Measurements from ENCODE around the gene ATOH1. TPM values are rescaled to one million over a fixed set of nuclear protein-coding genes. Genes with fewer than 3 reads are reported as not detected.

Gene ATOH1
- polyA plus RNA-seq, 3 donors = not detected

DNA sequence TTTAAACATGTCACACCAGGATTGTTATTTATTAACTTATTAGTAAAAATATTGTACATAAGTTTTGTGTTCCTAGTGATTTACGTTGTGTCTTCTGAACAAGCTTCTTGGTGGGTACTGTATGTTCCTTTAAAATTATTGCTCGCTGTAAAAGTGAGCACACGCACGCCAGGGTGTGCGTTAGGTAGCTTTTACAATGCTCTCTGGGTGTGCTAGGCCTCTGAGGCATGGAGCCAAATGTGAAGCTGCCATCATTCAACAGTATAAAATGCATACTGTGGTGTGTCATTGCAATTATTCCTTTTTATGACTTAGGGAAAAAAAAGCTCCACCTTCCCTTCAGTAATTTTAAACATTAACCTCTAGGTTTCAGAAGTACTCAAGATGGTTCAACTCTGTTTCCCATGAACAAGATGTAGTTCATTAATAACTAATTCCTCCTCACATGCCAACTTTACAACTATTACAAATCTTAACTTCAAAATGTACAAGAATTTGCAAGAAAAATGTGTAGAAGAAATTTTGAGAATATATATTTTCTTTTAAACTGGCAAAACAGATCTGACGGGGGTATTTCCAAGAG is 42.4 kb downstream of the ATOH1 start:
- H3K27ac Mint-ChIP-seq = no peak overlapping the region
- no peaks in the 10 kb centered on the region for H3K27me3 ChIP-seq (ENCODE audit: control insufficient read depth in 2 of 2, insufficient read depth in 2 of 2, low read length in 2 of 2)

DNA sequence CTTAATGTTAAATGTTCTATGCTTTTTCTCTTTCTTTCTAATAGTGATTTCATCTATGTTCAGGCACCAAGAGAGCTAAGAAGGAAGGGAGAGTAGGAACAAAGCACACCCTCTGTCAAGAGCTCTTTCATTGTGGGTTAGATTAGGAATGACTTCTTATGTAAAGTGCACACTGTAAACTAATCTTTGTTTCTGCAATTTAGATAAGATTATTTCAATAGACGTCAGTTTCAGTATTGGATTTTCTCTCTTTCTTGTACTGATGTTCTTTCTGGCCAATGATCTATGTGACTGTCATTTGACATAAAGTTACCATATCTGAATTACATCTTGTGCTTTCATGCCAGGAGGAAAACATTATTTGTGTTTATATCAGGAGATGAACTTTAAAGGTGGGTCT is 48.2 kb downstream of the ATOH1 start:
- H3K79me2 ChIP-seq (ENCODE audit: insufficient read depth, low read length) = no peaks in the 10 kb centered on the region
- H3K27me3 ChIP-seq (ENCODE audit: control insufficient read depth in 2 of 2, insufficient read depth in 2 of 2, low read length in 2 of 2) = no peaks in the 10 kb centered on the region
- no CpG with 5 or more reads among the region's 1 CpG for WGBS (ENCODE audit: insufficient coverage)
- no peaks in the 10 kb centered on the region for H3K9me3 ChIP-seq (replicated peaks in 1 of 2; ENCODE audit: control insufficient read depth in 1 of 2, insufficient read depth in 1 of 2, low read length in 2 of 2)
- no peaks in the 10 kb centered on the region for H3K36me3 ChIP-seq (replicated peaks in 1 of 2; ENCODE audit: control insufficient read depth in 1 of 2, insufficient read depth in 2 of 2, low read length in 2 of 2)
- H3K4me2 ChIP-seq (replicated peaks; ENCODE audit: extremely low read depth, low read length, poor library complexity, severe bottlenecking) = no peak overlapping the region
- no peak overlapping the region for H3K4me3 ChIP-seq (replicated peaks in 1 of 3; ENCODE audit: low read depth in 2 of 3, low read length in 3 of 3)
- H3K27me3 Mint-ChIP-seq (ENCODE audit: low read depth in 3 of 3) = peaks cover 0 to 3% (median 0%) of the 10 kb centered on the region in 3 donors
- intact Hi-C loops (cut with micrococcal nuclease) = no loop called here
- no peaks in the 10 kb centered on the region for H3K4me1 Mint-ChIP-seq
- no peak overlapping the region for H3K27ac Mint-ChIP-seq
- no peak for DNase-seq
- no peak overlapping the region for H2AFZ ChIP-seq (ENCODE audit: insufficient read depth, low read depth, low read length, poor library complexity, severe bottlenecking)
- no peak for TF ChIP-seq CTCF (IDR thresholded peaks at IDR 0.05)
- no peaks in the 10 kb centered on the region for H3K4me1 ChIP-seq (ENCODE audit: control insufficient read depth in 1 of 2, insufficient read depth in 2 of 2, low read length in 2 of 2)
- no peaks in the 10 kb centered on the region for H3K36me3 Mint-ChIP-seq
- H3K9me3 Mint-ChIP-seq = peaks cover 0 to 3% (median 0%) of the 10 kb centered on the region in 7 donors
- no peak overlapping the region for H3K9ac ChIP-seq (ENCODE audit: insufficient read depth, low read length, poor library complexity, severe bottlenecking)
- H3K4me3 Mint-ChIP-seq = no peak overlapping the region
- H3K27ac ChIP-seq (ENCODE audit: low read depth in 1 of 2, low read length in 2 of 2) = no peak overlapping the region
- H4K20me1 ChIP-seq (ENCODE audit: insufficient read depth, low read length) = no peaks in the 10 kb centered on the region

More for the DNA sequence above, 42.4 kb downstream of the ATOH1 start:
- WGBS (ENCODE audit: insufficient coverage) = 100% methylated on average over 1 of the region's 6 CpGs
- Histone ChIP-seq H3K9ac (ENCODE audit: insufficient read depth, low read length, poor library complexity, severe bottlenecking) (no peak overlapping the region), H3K4me2 (replicated peaks; ENCODE audit: extremely low read depth, low read length, poor library complexity, severe bottlenecking) (no peak overlapping the region), H3K9me3 (replicated peaks in 1 of 2; ENCODE audit: control insufficient read depth in 1 of 2, insufficient read depth in 1 of 2, low read length in 2 of 2) (no peaks in the 10 kb centered on the region), H3K27ac (ENCODE audit: low read depth in 1 of 2, low read length in 2 of 2) (no peak overlapping the region), H2AFZ (ENCODE audit: insufficient read depth, low read depth, low read length, poor library complexity, severe bottlenecking) (no peak overlapping the region), H4K20me1 (ENCODE audit: insufficient read depth, low read length) (no peaks in the 10 kb centered on the region), H3K4me1 (ENCODE audit: control insufficient read depth in 1 of 2, insufficient read depth in 2 of 2, low read length in 2 of 2) (no peaks in the 10 kb centered on the region), H3K36me3 (replicated peaks in 1 of 2; ENCODE audit: control insufficient read depth in 1 of 2, insufficient read depth in 2 of 2, low read length in 2 of 2) (no peaks in the 10 kb centered on the region), H3K79me2 (ENCODE audit: insufficient read depth, low read length) (no peaks in the 10 kb centered on the region), H3K4me3 (replicated peaks in 1 of 3; ENCODE audit: low read depth in 2 of 3, low read length in 3 of 3) (no peak overlapping the region)
- intact Hi-C loops (cut with micrococcal nuclease) = no loop called here
- Mint-ChIP-seq H3K4me3 (no peak overlapping the region), H3K9me3 (peaks cover 0 to 3% (median 0%) of the 10 kb centered on the region in 7 donors), H3K36me3 (no peaks in the 10 kb centered on the region), H3K4me1 (no peaks in the 10 kb centered on the region), H3K27me3 (ENCODE audit: low read depth in 3 of 3) (peaks cover 0 to 2% (median 0%) of the 10 kb centered on the region in 3 donors)
- DNase-seq = no peak
- no peak for TF ChIP-seq CTCF (IDR thresholded peaks at IDR 0.05)

Data from CD14-positive monocyte (primary cell).